K562 (cell line): ENCODE data around the gene ENKD1. TPM values are rescaled to one million over a fixed set of nuclear protein-coding genes. Genes with fewer than 3 reads are reported as not detected.
A peak's percentile ranks its signal among the peaks of the same experiment; 100 is the strongest.

ENCODE experiments used
- ATAC-seq: fragments of 200-7000 bp; cut with Tn5 transposase; 3 replicates; pipeline ENCODE4 v1.9.1; 2020; ENCODE audit warnings: moderate library complexity
- BruUV-seq: library from RNA; stranded (reverse); fragments of 400-500 nt; replicated peaks from 2 replicates; lab custom pipeline; 2021; lab: Mats Ljungman, UMichigan
- CTCF ChIA-PET: fragments of 300-600 bp; formaldehyde crosslinking; extraction: SDS; loops from one replicate; lab custom pipeline; 2021; ENCODE audit warnings: low intra/inter-chr PET ratio; lab: Yijun Ruan, JAX
- POLR2A ChIA-PET: fragments of 300-600, 350-650 bp; sonication (Branson Sonifier 250); formaldehyde crosslinking; extraction: SDS; loops from one replicate; lab custom pipeline; 2021; ENCODE audit warnings: antibody characterized with exemption, inconsistent platforms; lab: Yijun Ruan, JAX
- DNase-seq, 4 experiments: peaks; one replicate each; pipeline versions ENCODE4 v3.0.0 to v3.0.0-alpha.2; 2011 to 2018; ENCODE audit warnings: low spot score in 3 of 4, mixed read lengths in 3 of 4; ENCODE audit errors: extremely low read depth in 1 of 4
- FAIRE-seq: peaks from 2 replicates; lab custom pipeline; 2011; peaks lifted over from hg19 to GRCh38; lab: Jason Lieb, UNC
- H2AFZ ChIP-seq: 2 replicates; pipeline ENCODE4 v1.6.0; 2011; ENCODE audit warnings: low read depth, low read length, control low read depth, inconsistent platforms
- H3K27ac ChIP-seq: fragments of 200-600 bp; 3 replicates; pipeline ENCODE4 v1.8.0; 2011; ENCODE audit warnings: low read depth, mild to moderate bottlenecking, control low read depth, inconsistent platforms, low read length, moderate library complexity, mixed read lengths; ENCODE audit errors: extremely low read depth
- H3K27me3 ChIP-seq, 2 experiments: fragments of 300-600 bp in 1 of 2; 2 replicates in 1 of 2; 3 replicates in 1 of 2; pipeline versions ENCODE4 v1.6.0 to v1.8.0; 2011; ENCODE audit warnings: inconsistent platforms in 2 of 2, low read length in 2 of 2, mild to moderate bottlenecking in 1 of 2, mixed read lengths in 1 of 2, moderate library complexity in 1 of 2; ENCODE audit not compliant: control insufficient read depth in 2 of 2, insufficient read depth in 2 of 2
- H3K36me3 ChIP-seq: fragments of 300-600 bp; 3 replicates; pipeline ENCODE4 v1.8.0; 2011; ENCODE audit warnings: mild to moderate bottlenecking, low read length, inconsistent platforms; ENCODE audit not compliant: control insufficient read depth, insufficient read depth
- H3K4me1 ChIP-seq, 2 experiments: fragments of 200-600 bp in 1 of 2; replicated peaks in 1 of 2; 2 replicates in 1 of 2; 3 replicates in 1 of 2; pipeline versions ENCODE4 v1.5.1 to v1.8.0; 2011; ENCODE audit warnings: inconsistent platforms in 2 of 2, low read length in 2 of 2, mild to moderate bottlenecking in 1 of 2, mixed read lengths in 1 of 2, moderate library complexity in 1 of 2; ENCODE audit not compliant: control insufficient read depth in 2 of 2, insufficient read depth in 2 of 2
- H3K4me2 ChIP-seq: 2 replicates; pipeline ENCODE4 v1.6.1; 2011; ENCODE audit warnings: low read length, control low read depth, inconsistent platforms, mixed read lengths; ENCODE audit not compliant: insufficient read depth
- H3K4me3 ChIP-seq: fragments of 200-600 bp; sonication (generic), shearing (Covaris generic); 2 replicates; pipeline ENCODE4 v1.5.1; 2016; ENCODE audit warnings: control low read depth, inconsistent platforms
- H3K79me2 ChIP-seq: fragments of 200-600 bp; 3 replicates; pipeline ENCODE4 v1.8.0; 2011; ENCODE audit warnings: low read length, inconsistent platforms; ENCODE audit not compliant: control insufficient read depth, insufficient read depth
- H3K9ac ChIP-seq, 2 experiments: 2 replicates each; pipeline versions ENCODE4 v1.6.0 to v1.6.1; 2011; ENCODE audit warnings: low read depth in 2 of 2, low read length in 2 of 2, control low read depth in 1 of 2, inconsistent platforms in 1 of 2, mild to moderate bottlenecking in 1 of 2, mixed read lengths in 1 of 2; ENCODE audit not compliant: insufficient read depth in 1 of 2
- H3K9me1 ChIP-seq: one replicate; pipeline ENCODE4 v1.6.0; 2011; ENCODE audit warnings: inconsistent platforms, mild to moderate bottlenecking, low read length, moderate library complexity; ENCODE audit not compliant: control insufficient read depth, insufficient read depth
- H3K9me3 ChIP-seq: replicated peaks from 2 replicates; pipeline ENCODE4 v1.5.1; 2011; ENCODE audit warnings: low read depth, low read length, inconsistent platforms; ENCODE audit not compliant: control insufficient read depth, insufficient read depth
- H4K20me1 ChIP-seq: replicated peaks from 2 replicates; pipeline ENCODE4 v1.6.1; 2011; ENCODE audit warnings: low read length, inconsistent platforms, mixed read lengths; ENCODE audit not compliant: control insufficient read depth, insufficient read depth
- FIP1L1 ChIP-seq: fragments of 200-400 bp; formaldehyde crosslinking; IDR thresholded peaks from 2 replicates; pipeline ENCODE4 v1.6.1; 2018; ENCODE audit warnings: mild to moderate bottlenecking, low read depth, low read length; ENCODE audit not compliant: poor library complexity, severe bottlenecking
- PRDM10 ChIP-seq: fragments of 450-650 bp; IDR thresholded peaks from 2 replicates; pipeline ENCODE4 v1.6.1; 2018; ENCODE audit not compliant: partially characterized antibody
- WGBS: fragments of 100-300 bp; shearing (Covaris generic); methylation state at CpG from one replicate; pipeline ENCODE4 v1.1.6; 2016; ENCODE audit warnings: low coverage, mixed read lengths; ENCODE audit not compliant: insufficient coverage; ENCODE audit errors: missing lambda C conversion rate; 5-methylcytosine and 5-hydroxymethylcytosine counted together
- in situ Hi-C: fragments of 300-500 bp; cut with MboI; formaldehyde crosslinking; loops from 4 replicates; pipeline ENCODE4 v1.15.0; 2018; ENCODE audit warnings: inconsistent platforms, mixed read lengths
- intact Hi-C: fragments of 100-400 bp; cut with micrococcal nuclease; formaldehyde crosslinking; loops from 2 replicates; pipeline ENCODE4 v1.14.2; 2022
- polyA plus RNA-seq, 8 experiments: library from polyadenylated mRNA; depleted of rRNA in 4 of 8; stranded (reverse) in 5 of 8; unstranded in 3 of 8; fragments of >200 nt; fragmentation: Nextera tagmentation in 2 of 8; fragmentation: Illumina TruSeq in 1 of 8; extraction: Ambion mirVana in 2 of 8; extraction: Trizol in 1 of 8; gene quantifications; 2 replicates each; pipeline versions ENCODE4 v1.2.1 to v1.2.3, GENCODE V29; 2011 to 2014; ENCODE audit warnings: inconsistent platforms in 1 of 8, missing spikeins in 1 of 8
- total RNA-seq, 7 experiments: library from RNA; depleted of rRNA in 6 of 7; stranded (reverse); fragments of >200 nt in 6 of 7; fragmentation: Illumina TruSeq in 2 of 7; extraction: Trizol in 2 of 7; gene quantifications; 2 replicates each; pipeline versions ENCODE4 v1.2.1 to v1.2.3, GENCODE V29; 2011 to 2021; ENCODE audit warnings: low replicate concordance in 1 of 7

Gene ENKD1
- total and polyA plus RNA-seq, 9 of the 15 experiments (the other 6 are each of a cell fraction or from before 2014, with no cell fraction given): 1.1 to 26.9 (median 8.3) TPM

GRCh38 chr16:67648088-67648763 lies 18.3 kb downstream of the ENKD1 start:
- Histone ChIP-seq H3K9me3 (no peaks in the 10 kb centered on the region), H2AFZ (no peak overlapping the region), H3K4me2 (no peak overlapping the region), H3K27ac (no peak overlapping the region), H4K20me1 (peaks cover 7% of the 10 kb centered on the region; the same call in 1 of the 2 replicates), H3K4me1 (peaks cover 0 to 65% of the 10 kb centered on the region in 2 experiments; a peak in 4 of 5 replicates), H3K79me2 (no peaks in the 10 kb centered on the region), H3K27me3 (peaks cover 8 to 58% of the 10 kb centered on the region in 2 experiments; a peak in 4 of 5 replicates), H3K9ac (peak overlapping the region in 1 of 2 experiments; percentile 52; a peak in 1 of 4 replicates), H3K9me1 (no peaks in the 10 kb centered on the region), H3K4me3 (no peak overlapping the region), H3K36me3 (no peaks in the 10 kb centered on the region)
- ChIA-PET POLR2A (interaction anchor here (0.8 to 1.1 kb wide), 3 partner anchors 12 to 85 kb away, joined by 3 to 4 read pairs (median 3); partner anchors contain the start of gene ACD), CTCF (no interaction called here)
- BruUV-seq: no TSS peak
- 40% methylated on average over 33 of the region's 65 CpGs for WGBS
- FAIRE-seq (no peak), ATAC-seq (no peak), DNase-seq (peak in 2 of 4 experiments; percentile 40 to 48)
- peak; percentile 42 for TF ChIP-seq FIP1L1
- no peak for TF ChIP-seq PRDM10
- intact Hi-C loops (no loop called here), in situ Hi-C loops (no loop called here)
